GM12875 (cell line): Measurements from ENCODE around the gene EML2.

Experiments used
- H3K4me3 ChIP-seq: one replicate; pipeline ENCODE4 v1.5.1; 2011; ENCODE audit warnings: low read depth, low read length, control low read depth
- CTCF ChIP-seq: IDR thresholded peaks from 2 replicates; pipeline ENCODE4 v1.5.1; 2011; ENCODE audit warnings: low read depth, mild to moderate bottlenecking, control low read depth, inconsistent platforms, low read length, moderate library complexity, borderline replicate concordance; ENCODE audit not compliant: insufficient read depth

EML2 gene

GRCh38 chr19:45676851-45677263 is 37.7 kb upstream of the EML2 start:
- TF ChIP-seq CTCF = no peak
- H3K4me3 ChIP-seq = peak overlapping the region; percentile 47

- H3K4me3 ChIP-seq = no peak overlapping the region
- TF ChIP-seq CTCF = no peak
These were observed 35.7 kb upstream of the EML2 start for GRCh38 chr19:45674946-45675345.

- peak overlapping the region; percentile 15 for H3K4me3 ChIP-seq
- TF ChIP-seq CTCF = no peak
These were observed 31.7 kb upstream of the EML2 start for GRCh38 chr19:45670670-45671453.

GRCh38 chr19:45668342-45668871 is 29.2 kb upstream of the EML2 start:
- TF ChIP-seq CTCF = no peak
- peak overlapping the region; percentile 82 for H3K4me3 ChIP-seq

- peak within 1 kb of the TSS; percentile 82 for H3K4me3 ChIP-seq
- no peak for TF ChIP-seq CTCF
These were observed 28.6 kb upstream of the EML2 start, which contains the start of gene GIPR for GRCh38 chr19:45667620-45668341. Gene GIPR, plus strand, starts transcription at chr19:45668221. Its CDS starts 1,300 bp downstream, at chr19:45669521.

GRCh38 chr19:45664575-45664974 is 25.4 kb upstream of the EML2 start:
- no peak for TF ChIP-seq CTCF
- H3K4me3 ChIP-seq = no peak overlapping the region
